GM12864 (cell line): ENCODE data around the gene CUEDC1.

Source experiments
- DNase-seq: peaks from one replicate; pipeline ENCODE4 v3.0.0-alpha.2; 2011; ENCODE audit warnings: low read depth
- H3K4me3 ChIP-seq: 2 replicates; pipeline ENCODE4 v1.5.1; 2011; ENCODE audit warnings: mild to moderate bottlenecking, low read depth, low read length, control low read depth
- TF ChIP-seq, protein P1 (sequence below): IDR thresholded peaks from 2 replicates; pipeline ENCODE4 v1.5.1; 2011; ENCODE audit warnings: low read depth, mild to moderate bottlenecking, moderate library complexity, low read length, control low read depth, inconsistent platforms; ENCODE audit errors: missing control alignments

Gene CUEDC1

DNA sequence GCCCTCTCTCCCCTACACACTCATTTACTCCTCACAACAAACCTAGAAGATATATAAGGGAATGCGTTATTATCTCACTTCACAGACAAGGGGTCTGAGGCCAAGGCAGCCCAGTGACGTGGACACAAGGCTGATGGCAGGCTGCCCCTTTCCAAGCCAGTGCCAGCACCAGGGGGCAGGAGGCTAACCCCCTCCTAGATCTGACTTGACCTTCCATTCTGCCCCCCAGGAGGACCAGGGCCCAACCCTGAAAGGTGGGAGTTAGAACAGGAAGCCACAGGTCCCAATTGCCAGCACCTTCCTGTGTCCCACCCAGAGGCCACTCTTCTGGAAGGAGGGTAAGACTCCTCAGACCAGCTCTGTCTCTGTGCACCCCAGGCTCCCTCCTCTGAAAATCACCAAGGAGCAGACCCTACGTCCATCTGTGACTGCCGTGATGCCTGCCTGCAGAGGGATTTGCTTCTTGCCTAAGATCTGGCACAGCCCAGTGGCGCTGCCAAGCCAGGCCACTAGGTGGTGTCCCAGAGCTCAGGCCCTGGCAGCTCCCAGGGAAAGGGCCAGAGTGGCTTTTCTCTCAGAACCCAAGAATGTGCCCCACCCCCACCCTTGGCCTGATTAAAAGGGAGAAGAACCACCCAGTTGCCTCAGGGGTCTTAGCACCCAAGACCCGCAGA, 62.9 kb downstream of the CUEDC1 start:
- DNase-seq = no peak
- TF ChIP-seq, protein P1, sequence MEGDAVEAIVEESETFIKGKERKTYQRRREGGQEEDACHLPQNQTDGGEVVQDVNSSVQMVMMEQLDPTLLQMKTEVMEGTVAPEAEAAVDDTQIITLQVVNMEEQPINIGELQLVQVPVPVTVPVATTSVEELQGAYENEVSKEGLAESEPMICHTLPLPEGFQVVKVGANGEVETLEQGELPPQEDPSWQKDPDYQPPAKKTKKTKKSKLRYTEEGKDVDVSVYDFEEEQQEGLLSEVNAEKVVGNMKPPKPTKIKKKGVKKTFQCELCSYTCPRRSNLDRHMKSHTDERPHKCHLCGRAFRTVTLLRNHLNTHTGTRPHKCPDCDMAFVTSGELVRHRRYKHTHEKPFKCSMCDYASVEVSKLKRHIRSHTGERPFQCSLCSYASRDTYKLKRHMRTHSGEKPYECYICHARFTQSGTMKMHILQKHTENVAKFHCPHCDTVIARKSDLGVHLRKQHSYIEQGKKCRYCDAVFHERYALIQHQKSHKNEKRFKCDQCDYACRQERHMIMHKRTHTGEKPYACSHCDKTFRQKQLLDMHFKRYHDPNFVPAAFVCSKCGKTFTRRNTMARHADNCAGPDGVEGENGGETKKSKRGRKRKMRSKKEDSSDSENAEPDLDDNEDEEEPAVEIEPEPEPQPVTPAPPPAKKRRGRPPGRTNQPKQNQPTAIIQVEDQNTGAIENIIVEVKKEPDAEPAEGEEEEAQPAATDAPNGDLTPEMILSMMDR = peak; percentile 100
- no peak overlapping the region for H3K4me3 ChIP-seq

DNA sequence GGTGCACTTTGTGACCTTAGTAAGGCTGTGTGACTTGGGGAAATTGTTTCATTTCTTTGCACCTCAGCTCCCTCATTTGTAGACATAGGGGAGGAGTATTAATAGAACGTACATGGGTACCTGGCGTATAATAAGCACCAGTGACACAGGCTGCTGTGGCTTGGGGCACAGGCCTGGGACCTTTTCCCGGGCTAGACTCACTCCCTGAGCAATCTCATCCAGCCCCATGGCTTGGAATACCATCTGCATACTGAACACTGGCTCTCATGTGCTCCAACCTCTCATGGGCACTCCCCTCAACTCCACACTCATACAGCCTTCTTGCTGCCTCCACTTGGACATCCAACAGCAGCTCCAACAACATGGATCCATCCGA, 64.4 kb downstream of the CUEDC1 start:
- no peak overlapping the region for H3K4me3 ChIP-seq
- TF ChIP-seq, protein P1 = no peak
- no peak for DNase-seq

DNA sequence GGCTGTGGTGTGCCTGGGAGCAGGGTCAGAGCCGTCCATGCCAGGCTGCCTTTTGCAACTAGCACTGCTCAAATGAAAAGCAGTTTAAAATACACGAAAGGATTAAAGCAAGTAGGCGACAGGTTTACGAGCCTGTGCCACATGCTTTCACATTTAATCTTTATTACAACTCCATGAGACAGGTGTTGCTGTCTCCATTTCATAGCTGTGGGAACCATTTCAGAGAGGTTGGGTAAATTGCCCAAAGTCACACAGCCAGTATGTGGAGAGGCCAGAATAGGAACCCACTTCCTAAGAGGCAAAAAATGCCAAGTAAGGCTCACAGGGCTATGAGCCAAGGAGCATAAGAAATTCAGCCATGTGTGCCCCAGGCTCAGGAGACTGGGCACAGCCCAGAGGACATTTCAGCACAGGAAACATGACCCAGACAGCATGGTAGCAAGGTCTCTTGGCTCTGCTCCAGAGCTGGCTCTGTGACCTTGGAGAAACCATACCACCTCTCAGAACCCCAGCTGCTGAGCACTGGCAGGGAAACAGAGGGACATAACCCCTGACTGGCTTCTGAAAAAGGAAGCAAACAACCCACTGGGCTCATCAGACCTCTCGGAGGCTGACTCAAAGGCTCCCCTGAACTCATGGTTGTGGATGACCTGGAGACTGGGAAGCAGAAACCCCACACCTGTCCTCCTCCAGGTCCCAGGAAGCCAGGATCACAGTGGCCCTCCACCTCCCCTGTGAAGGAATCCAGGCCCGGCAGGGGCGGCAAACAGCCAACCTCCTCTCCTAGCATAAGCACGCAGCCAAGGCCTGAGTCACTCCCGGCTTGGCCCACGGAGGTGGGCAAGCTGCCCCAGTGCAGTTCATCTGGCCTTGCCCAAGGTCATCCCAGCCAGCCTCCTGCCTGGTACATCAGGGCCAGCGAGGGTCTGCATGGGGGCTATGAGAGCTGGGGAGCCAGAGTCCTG, 65.0 kb downstream of the CUEDC1 start:
- DNase-seq = no peak
- TF ChIP-seq, protein P1 = no peak
- no peak overlapping the region for H3K4me3 ChIP-seq

DNA sequence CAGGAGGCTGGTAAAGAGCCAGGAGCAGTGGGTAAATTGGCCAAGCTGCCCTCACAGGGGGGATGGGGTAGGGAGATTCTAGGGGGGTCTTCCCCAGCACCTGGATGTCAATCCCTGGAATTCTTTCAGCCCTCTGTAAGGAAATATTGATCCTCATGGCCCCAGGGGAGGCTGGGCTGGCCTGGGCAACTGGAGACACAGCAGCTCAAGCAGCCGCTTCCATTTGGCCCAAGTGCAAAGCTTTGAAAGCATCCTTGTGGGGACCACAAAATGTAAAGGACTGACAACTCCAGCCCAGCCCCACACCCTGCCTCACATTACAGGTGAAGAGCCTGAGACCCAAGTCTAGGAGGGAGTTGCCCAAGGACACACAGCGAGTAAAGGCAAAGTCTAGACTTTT, 66.0 kb downstream of the CUEDC1 start:
- no peak overlapping the region for H3K4me3 ChIP-seq
- TF ChIP-seq, protein P1 = no peak
- no peak for DNase-seq

DNA sequence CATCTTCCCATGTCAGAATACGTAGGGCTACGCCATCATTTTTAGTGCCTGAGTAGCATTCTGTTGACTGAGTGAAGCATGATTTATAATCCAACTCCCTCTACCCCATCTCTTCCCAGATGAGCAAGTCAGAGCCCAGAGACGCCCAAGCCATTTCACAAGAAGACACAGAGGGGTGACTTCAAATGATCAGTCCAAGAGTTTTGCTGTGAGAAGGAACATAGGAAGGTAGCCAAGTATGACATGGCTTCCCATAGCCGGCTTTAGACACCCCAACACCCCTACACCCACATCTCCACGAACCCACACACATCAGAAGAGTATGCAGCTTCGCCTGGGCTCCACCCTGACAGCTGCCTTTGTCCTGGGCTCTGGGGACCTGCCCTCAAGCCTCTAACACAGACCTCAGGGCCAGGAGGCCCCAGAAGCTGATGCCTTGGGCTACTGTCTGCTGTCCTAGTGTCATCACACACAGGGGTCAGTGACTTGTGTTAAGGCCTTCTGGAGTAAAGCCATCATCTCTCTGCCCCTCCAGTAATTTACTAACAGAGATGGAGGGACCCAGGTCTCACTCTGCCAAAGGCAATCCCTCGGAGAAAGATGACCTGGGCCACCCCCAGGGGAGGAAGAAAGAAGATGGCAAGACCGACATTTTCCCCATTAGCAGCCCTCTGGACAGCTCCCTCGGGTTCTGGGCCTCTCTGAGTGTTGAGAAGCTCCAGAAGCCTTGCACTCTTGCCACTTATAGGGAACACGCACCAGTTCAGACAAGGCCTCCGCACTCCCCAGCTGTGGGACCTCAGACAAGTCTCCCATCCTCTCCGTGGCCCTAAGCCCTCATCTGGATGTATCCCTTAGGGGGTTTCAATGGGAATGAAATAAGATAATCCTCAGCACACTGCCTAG, 66.6 kb downstream of the CUEDC1 start:
- DNase-seq = no peak
- no peak overlapping the region for H3K4me3 ChIP-seq
- TF ChIP-seq, protein P1 = no peak

DNA sequence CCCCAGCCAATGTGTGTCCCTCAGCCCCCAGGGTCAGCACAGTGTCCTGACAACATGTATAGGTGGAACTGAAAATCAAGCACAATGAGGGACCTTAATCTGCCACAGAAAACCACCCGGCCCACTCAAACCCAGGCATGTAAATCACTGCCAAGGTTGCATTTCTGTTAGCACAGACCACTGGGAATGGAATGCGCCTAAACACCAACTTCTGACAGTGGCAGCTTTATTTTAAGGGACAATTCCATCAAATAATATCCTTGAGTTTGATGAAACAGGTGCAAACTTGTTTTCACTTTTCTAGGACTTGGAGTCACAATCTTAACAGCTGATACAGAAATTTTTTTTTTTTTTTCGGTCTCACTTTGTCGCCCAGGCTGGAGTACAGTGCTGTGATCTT, 68.1 kb downstream of the CUEDC1 start:
- no peak for DNase-seq
- no peak overlapping the region for H3K4me3 ChIP-seq
- TF ChIP-seq, protein P1 = no peak
